Measurements from ENCODE around the gene VAX1.

VAX1 gene

DNA sequence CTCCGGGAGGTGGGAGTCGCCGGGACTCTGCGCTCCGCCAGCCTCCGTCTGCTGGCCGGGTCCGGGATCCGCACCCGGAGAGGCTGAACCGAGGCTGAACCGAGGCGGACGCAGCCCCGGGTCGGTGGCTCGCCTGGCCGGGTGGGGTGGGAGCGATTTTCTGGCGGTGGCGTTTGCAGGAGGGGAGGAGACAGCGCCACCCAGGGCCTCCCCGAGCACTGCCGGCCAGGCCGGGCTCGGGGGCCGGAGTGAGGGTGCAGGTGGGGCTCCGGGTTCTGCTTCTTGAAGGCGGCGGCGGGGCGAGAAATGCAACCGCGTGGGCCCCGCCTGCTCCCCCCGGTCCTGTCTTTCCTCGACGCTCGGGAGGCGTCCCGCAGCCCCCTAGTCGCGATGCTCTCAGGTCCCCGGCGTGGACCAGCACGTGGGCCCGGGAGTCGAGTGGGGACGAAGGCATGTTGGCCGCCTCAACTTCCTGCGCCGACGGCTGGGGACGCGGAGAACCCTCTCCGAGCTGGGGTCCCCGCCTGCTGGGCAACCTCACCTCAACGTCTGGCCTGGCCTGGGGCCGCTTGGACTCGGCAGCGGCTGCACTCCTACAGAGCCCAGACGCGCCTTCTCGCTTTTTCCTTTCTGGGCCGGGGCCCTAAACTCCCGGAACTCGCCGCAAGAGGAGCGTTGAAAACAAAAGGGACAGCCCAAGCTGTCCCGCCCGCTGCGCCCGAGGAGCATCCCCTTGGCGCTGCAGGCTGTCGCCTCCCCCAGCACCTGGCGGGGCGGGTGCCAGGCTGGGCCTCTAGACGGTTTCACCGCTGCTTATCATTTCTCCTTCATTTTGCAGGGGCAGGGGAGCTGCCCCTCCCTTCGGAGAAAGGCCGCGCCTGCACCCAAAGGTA is 25.2 kb upstream of the VAX1 start:
- Histone ChIP-seq H3K27ac (ENCODE audit: low read depth, low read length, severe bottlenecking) (no peak overlapping the region), H3K9me3 (ENCODE audit: control insufficient read depth, low read length) (no peaks in the 10 kb centered on the region), H3K4me1 (ENCODE audit: control insufficient read depth, insufficient read depth, low read length, poor library complexity, severe bottlenecking) (peaks cover 7% of the 10 kb centered on the region), H3K4me3 (ENCODE audit: extremely low read depth, insufficient read depth, low read length, poor library complexity, severe bottlenecking) (peak overlapping the region; percentile 23), H3K36me3 (ENCODE audit: control insufficient read depth, insufficient read depth, low read length) (no peaks in the 10 kb centered on the region)
- WGBS, 2 experiments (ENCODE audit: insufficient coverage in 2 of 2) = 1% methylated on average over 55 to 68 of the region's 82 CpGs

DNA sequence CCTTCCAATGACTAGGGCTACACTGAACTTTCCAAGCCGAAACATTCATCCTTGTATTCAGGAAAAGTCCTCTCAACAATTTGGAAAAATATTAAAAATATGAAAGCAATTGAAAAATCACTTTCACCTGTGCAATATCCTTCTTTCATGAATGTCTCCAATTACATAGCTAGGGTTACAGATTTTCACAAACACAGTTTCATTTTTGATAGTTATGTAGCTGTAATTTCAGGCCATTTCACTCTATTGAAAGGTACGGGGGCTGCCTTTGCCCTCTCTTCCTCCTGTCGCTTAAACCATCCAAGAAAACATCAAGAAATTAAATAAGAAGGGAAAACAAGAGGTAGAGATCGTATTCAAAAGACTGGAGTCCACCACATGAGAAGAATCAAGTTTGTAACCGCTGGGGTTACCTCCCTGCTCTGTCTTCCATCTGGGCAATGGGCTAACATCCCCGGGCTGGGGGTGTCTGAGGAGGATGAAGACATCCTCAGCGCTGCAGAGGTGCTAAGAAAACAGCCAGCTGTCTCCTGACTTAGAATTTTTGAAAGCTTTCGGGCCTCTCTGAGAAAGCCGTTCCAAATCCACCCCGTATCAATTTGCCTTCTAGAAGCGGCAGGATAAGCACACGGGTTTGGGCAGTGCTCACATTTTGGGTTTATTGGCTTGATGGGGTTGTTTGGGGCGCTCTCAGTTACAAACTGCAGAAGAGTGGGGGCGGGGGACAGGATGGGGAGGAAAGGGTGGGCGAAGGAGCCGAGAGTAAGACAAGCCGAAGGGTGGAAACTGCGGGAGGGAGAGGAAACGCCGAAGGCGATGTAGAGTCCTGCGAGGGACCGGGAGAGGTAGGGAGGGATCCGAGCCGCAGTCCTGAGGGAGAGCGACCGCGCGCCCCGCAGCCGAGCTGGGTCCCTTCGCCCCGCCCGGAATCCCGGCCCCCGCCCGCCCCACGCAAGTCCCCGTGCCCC is 24.3 kb upstream of the VAX1 start:
- H3K9me3 ChIP-seq (ENCODE audit: control insufficient read depth, low read length) = no peaks in the 10 kb centered on the region
- H3K4me3 ChIP-seq (ENCODE audit: extremely low read depth, insufficient read depth, low read length, poor library complexity, severe bottlenecking) = peak overlapping the region; percentile 23
- H3K4me1 ChIP-seq (ENCODE audit: control insufficient read depth, insufficient read depth, low read length, poor library complexity, severe bottlenecking) = peaks cover 7% of the 10 kb centered on the region
- H3K36me3 ChIP-seq (ENCODE audit: control insufficient read depth, insufficient read depth, low read length) = no peaks in the 10 kb centered on the region
- WGBS, 2 experiments (ENCODE audit: insufficient coverage in 2 of 2) = 0% methylated on average over 15 to 25 of the region's 39 CpGs
- no peak overlapping the region for H3K27ac ChIP-seq (ENCODE audit: low read depth, low read length, severe bottlenecking)

- no peaks in the 10 kb centered on the region for H3K9me3 ChIP-seq (ENCODE audit: control insufficient read depth, low read length)
- no peak overlapping the region for H3K4me3 ChIP-seq (ENCODE audit: extremely low read depth, insufficient read depth, low read length, poor library complexity, severe bottlenecking)
- H3K36me3 ChIP-seq (ENCODE audit: control insufficient read depth, insufficient read depth, low read length) = no peaks in the 10 kb centered on the region
- H3K27ac ChIP-seq (ENCODE audit: low read depth, low read length, severe bottlenecking) = no peak overlapping the region
- WGBS, 2 experiments (ENCODE audit: insufficient coverage in 2 of 2) = 11% methylated on average over 5 to 6 of the region's 6 CpGs
- H3K4me1 ChIP-seq (ENCODE audit: control insufficient read depth, insufficient read depth, low read length, poor library complexity, severe bottlenecking) = peaks cover 6% of the 10 kb centered on the region
These were observed 23.4 kb upstream of the VAX1 start for GRCh38 chr10:117161386-117162033.

DNA sequence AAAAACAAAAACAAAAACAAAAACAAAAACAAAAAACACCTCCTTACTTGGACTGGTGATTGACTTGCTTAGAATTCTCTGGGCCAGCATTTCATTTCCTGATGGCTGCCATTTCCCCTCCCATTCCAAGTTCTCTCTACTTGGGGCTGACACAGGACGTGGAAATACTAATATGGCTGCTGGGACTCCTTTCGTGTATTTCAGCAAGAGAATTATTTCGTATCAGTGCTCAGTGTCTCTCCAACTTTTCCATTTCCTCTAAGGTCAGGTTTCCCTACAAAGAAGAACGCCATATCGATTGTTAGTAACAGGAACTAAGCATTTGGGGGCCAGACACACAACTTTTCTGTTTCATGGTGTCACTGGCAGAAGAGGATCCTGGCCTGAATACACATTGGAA is 22.5 kb upstream of the VAX1 start:
- Histone ChIP-seq H3K27ac (ENCODE audit: low read depth, low read length, severe bottlenecking) (no peak overlapping the region), H3K4me1 (ENCODE audit: control insufficient read depth, insufficient read depth, low read length, poor library complexity, severe bottlenecking) (peaks cover 4% of the 10 kb centered on the region), H3K4me3 (ENCODE audit: extremely low read depth, insufficient read depth, low read length, poor library complexity, severe bottlenecking) (no peak overlapping the region), H3K9me3 (ENCODE audit: control insufficient read depth, low read length) (no peaks in the 10 kb centered on the region), H3K36me3 (ENCODE audit: control insufficient read depth, insufficient read depth, low read length) (no peaks in the 10 kb centered on the region)
- WGBS, 2 experiments (ENCODE audit: insufficient coverage in 2 of 2) = 3 to 16% methylated on average over 4 to 5 of the region's 5 CpGs

- H3K4me3 ChIP-seq (ENCODE audit: extremely low read depth, insufficient read depth, low read length, poor library complexity, severe bottlenecking) = no peak overlapping the region
- H3K4me1 ChIP-seq (ENCODE audit: control insufficient read depth, insufficient read depth, low read length, poor library complexity, severe bottlenecking) = peaks cover 4% of the 10 kb centered on the region
- no peaks in the 10 kb centered on the region for H3K9me3 ChIP-seq (ENCODE audit: control insufficient read depth, low read length)
- WGBS, 2 experiments (ENCODE audit: insufficient coverage in 2 of 2) = 0 to 2% methylated on average over 5 to 6 of the region's 6 CpGs
- H3K27ac ChIP-seq (ENCODE audit: low read depth, low read length, severe bottlenecking) = no peak overlapping the region
- no peaks in the 10 kb centered on the region for H3K36me3 ChIP-seq (ENCODE audit: control insufficient read depth, insufficient read depth, low read length)
These were observed 21.3 kb upstream of the VAX1 start for GRCh38 chr10:117159390-117159789.

DNA sequence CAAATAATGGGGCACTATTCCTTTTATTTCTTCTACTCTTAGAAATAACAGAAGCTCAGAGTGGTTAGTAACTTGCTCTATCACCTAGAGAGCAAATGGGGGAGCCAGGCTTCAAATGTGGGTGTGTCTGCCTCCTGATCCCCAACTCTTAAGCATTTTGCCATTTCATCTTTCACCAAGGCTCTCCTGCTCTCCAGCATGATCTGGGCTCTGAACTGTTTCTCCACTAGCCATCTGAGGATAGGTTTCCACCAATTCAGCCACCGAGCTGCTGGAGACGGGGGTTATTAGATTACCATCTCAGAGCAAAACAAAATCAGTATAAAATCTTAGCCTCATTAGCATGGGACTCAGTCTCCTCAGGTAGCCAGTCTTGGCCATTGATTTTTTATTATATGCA is 20.2 kb upstream of the VAX1 start:
- H3K9me3 ChIP-seq (ENCODE audit: control insufficient read depth, low read length) = no peaks in the 10 kb centered on the region
- WGBS, 2 experiments (ENCODE audit: insufficient coverage in 2 of 2) = 7 to 40% methylated on average over 1 to 2 of the region's 2 CpGs
- no peak overlapping the region for H3K4me3 ChIP-seq (ENCODE audit: extremely low read depth, insufficient read depth, low read length, poor library complexity, severe bottlenecking)
- H3K27ac ChIP-seq (ENCODE audit: low read depth, low read length, severe bottlenecking) = no peak overlapping the region
- H3K36me3 ChIP-seq (ENCODE audit: control insufficient read depth, insufficient read depth, low read length) = no peaks in the 10 kb centered on the region
- peaks cover 3% of the 10 kb centered on the region for H3K4me1 ChIP-seq (ENCODE audit: control insufficient read depth, insufficient read depth, low read length, poor library complexity, severe bottlenecking)

DNA sequence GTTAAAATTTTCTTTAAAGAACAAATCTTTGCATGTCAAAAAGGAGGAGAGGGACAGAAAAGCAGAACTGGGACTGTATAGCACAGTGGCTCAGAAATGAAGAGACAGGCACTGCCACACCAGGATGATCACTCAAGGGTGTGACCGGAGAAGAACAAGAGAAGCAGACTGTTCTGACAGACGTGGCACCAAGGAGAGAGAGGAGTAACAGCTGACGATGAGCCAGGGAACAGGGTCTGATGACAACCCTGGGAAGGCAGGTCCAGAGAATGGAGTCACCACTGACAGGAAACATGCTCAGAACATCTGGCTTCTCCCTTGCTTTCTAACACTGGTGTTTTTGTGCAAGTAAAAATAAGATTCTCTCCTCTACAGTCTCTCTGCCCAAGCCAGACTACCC is 14.6 kb upstream of the VAX1 start:
- Histone ChIP-seq H3K4me1 (ENCODE audit: control insufficient read depth, insufficient read depth, low read length, poor library complexity, severe bottlenecking) (no peaks in the 10 kb centered on the region), H3K9me3 (ENCODE audit: control insufficient read depth, low read length) (no peaks in the 10 kb centered on the region), H3K36me3 (ENCODE audit: control insufficient read depth, insufficient read depth, low read length) (no peaks in the 10 kb centered on the region), H3K4me3 (ENCODE audit: extremely low read depth, insufficient read depth, low read length, poor library complexity, severe bottlenecking) (no peak overlapping the region), H3K27ac (ENCODE audit: low read depth, low read length, severe bottlenecking) (no peak overlapping the region)
- 40 to 66% methylated on average over 3 of the region's 3 CpGs for WGBS, 2 experiments (ENCODE audit: insufficient coverage in 2 of 2)

GRCh38 chr10:117148284-117148683 is 10.2 kb upstream of the VAX1 start:
- no peak overlapping the region for H3K4me3 ChIP-seq (ENCODE audit: extremely low read depth, insufficient read depth, low read length, poor library complexity, severe bottlenecking)
- no peak overlapping the region for H3K27ac ChIP-seq (ENCODE audit: low read depth, low read length, severe bottlenecking)
- H3K36me3 ChIP-seq (ENCODE audit: control insufficient read depth, insufficient read depth, low read length) = no peaks in the 10 kb centered on the region
- WGBS, 2 experiments (ENCODE audit: insufficient coverage in 2 of 2) = 86 to 94% methylated on average over 2 of the region's 3 CpGs
- peaks cover 5% of the 10 kb centered on the region for H3K9me3 ChIP-seq (ENCODE audit: control insufficient read depth, low read length)
- H3K4me1 ChIP-seq (ENCODE audit: control insufficient read depth, insufficient read depth, low read length, poor library complexity, severe bottlenecking) = no peaks in the 10 kb centered on the region

GRCh38 chr10:117145019-117145418 is 6.9 kb upstream of the VAX1 start:
- peaks cover 5% of the 10 kb centered on the region for H3K9me3 ChIP-seq (ENCODE audit: control insufficient read depth, low read length)
- H3K4me3 ChIP-seq (ENCODE audit: extremely low read depth, insufficient read depth, low read length, poor library complexity, severe bottlenecking) = no peak overlapping the region
- H3K4me1 ChIP-seq (ENCODE audit: control insufficient read depth, insufficient read depth, low read length, poor library complexity, severe bottlenecking) = no peaks in the 10 kb centered on the region
- H3K27ac ChIP-seq (ENCODE audit: low read depth, low read length, severe bottlenecking) = no peak overlapping the region
- 56 to 82% methylated on average over 4 of the region's 4 CpGs for WGBS, 2 experiments (ENCODE audit: insufficient coverage in 2 of 2)
- no peaks in the 10 kb centered on the region for H3K36me3 ChIP-seq (ENCODE audit: control insufficient read depth, insufficient read depth, low read length)

DNA sequence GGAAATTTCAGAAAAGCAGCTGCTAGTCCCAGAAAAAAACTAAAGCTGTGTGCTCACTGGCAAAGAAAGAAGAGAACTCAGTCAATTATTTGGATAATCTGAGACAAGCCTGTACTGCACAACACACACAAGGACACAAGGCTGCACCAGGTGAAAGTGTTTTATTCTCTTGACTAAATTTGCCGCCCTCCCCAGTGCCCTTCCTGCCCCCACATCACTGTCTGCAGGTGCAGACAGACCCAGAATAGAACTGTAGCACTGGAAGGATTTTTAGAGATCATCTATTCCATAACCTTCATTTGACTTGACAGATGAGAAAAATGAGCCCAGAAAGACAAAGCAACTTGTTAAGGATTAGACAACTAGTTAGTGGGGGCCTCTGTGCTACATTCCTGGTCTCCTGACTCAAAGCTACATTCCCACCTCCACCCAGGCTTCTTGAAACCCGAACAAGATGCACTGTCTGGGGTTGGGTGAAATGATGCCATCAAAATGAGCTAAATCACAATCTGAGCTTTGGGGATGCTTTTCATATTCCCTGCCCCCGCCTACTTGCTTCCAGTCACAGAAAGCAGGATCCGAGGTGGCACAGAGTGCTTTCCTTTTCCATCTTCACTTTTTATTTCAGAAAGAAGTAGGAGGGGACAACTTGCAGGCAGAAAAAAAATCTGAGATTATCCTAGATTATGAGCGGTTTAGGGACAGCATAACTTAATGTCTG is 5.2 kb upstream of the VAX1 start:
- 20% methylated on average over 1 of the region's 5 CpGs; no CpG with 5 or more reads in 1 of the 2 experiments for WGBS, 2 experiments (ENCODE audit: insufficient coverage in 2 of 2)

More for the DNA sequence above, 5.2 kb upstream of the VAX1 start:
- Histone ChIP-seq H3K27ac (ENCODE audit: low read depth, low read length, severe bottlenecking) (no peak overlapping the region), H3K4me1 (ENCODE audit: control insufficient read depth, insufficient read depth, low read length, poor library complexity, severe bottlenecking) (peaks cover 7% of the 10 kb centered on the region), H3K4me3 (ENCODE audit: extremely low read depth, insufficient read depth, low read length, poor library complexity, severe bottlenecking) (no peak overlapping the region), H3K36me3 (ENCODE audit: control insufficient read depth, insufficient read depth, low read length) (no peaks in the 10 kb centered on the region), H3K9me3 (ENCODE audit: control insufficient read depth, low read length) (peaks cover 5% of the 10 kb centered on the region)

Measured in mesodermal cell (in vitro differentiated cells).